HepG2 (cell line): ENCODE data around the gene PSRC1. TPM values are rescaled to one million over a fixed set of nuclear protein-coding genes. Genes with fewer than 3 reads are reported as not detected.

ENCODE experiments used
- E2F5 ChIP-seq: sonication (generic); formaldehyde crosslinking; conservative IDR thresholded peaks from 2 replicates; pipeline ENCODE4 v1.4.0; 2020; ENCODE audit warnings: missing genetic modification reagents
- FOXO4 ChIP-seq: sonication (generic); formaldehyde crosslinking; conservative IDR thresholded peaks from 2 replicates; pipeline ENCODE4 v1.8.1; 2023; ENCODE audit warnings: missing genetic modification reagents
- GABPB1 ChIP-seq: IDR thresholded peaks from 2 replicates; pipeline ENCODE4 v1.6.1; 2016; ENCODE audit warnings: mild to moderate bottlenecking, missing genetic modification reagents, moderate library complexity, missing compliant biosample characterization
- IKZF4 ChIP-seq: sonication (generic); formaldehyde crosslinking; IDR thresholded peaks from 2 replicates; pipeline ENCODE4 v1.5.1; 2020; ENCODE audit warnings: borderline replicate concordance, mild to moderate bottlenecking, low read depth, missing genetic modification reagents; ENCODE audit errors: not compliant biosample characterization
- MAFG ChIP-seq: sonication (generic); formaldehyde crosslinking; IDR thresholded peaks from 2 replicates; pipeline ENCODE4 v1.5.1; 2020; ENCODE audit warnings: mild to moderate bottlenecking, missing genetic modification reagents
- MBNL3 ChIP-seq: fragments of 250-450 bp; sonication (Bioruptor Pico); conservative IDR thresholded peaks from 2 replicates; pipeline ENCODE4 v1.8.0; 2022; ENCODE audit warnings: mild to moderate bottlenecking, inconsistent platforms
- MXD1 ChIP-seq: sonication (generic); formaldehyde crosslinking; IDR thresholded peaks from 2 replicates; pipeline ENCODE4 v1.4.0; 2020; ENCODE audit warnings: mild to moderate bottlenecking, missing genetic modification reagents
- NFKB2 ChIP-seq: sonication (generic); formaldehyde crosslinking; IDR thresholded peaks from 2 replicates; pipeline ENCODE4 v1.4.0; 2020; ENCODE audit warnings: missing genetic modification reagents, borderline replicate concordance
- SP4 ChIP-seq: sonication (generic); formaldehyde crosslinking; IDR thresholded peaks from 2 replicates; pipeline ENCODE4 v1.8.1; 2023; ENCODE audit warnings: mild to moderate bottlenecking, missing genetic modification reagents
- ZKSCAN5 ChIP-seq: sonication (generic); formaldehyde crosslinking; IDR thresholded peaks from 2 replicates; pipeline ENCODE4 v1.5.1; 2020; ENCODE audit warnings: mild to moderate bottlenecking, missing genetic modification reagents
- ZNF326 ChIP-seq: sonication (generic); formaldehyde crosslinking; IDR thresholded peaks from 2 replicates; pipeline ENCODE4 v1.4.0; 2020; ENCODE audit warnings: missing genetic modification reagents, borderline replicate concordance
- ZNF354B ChIP-seq: sonication (generic); formaldehyde crosslinking; IDR thresholded peaks from 2 replicates; pipeline ENCODE4 v1.8.0; 2022; ENCODE audit warnings: mild to moderate bottlenecking, missing genetic modification reagents
- ZNF382 ChIP-seq: sonication (generic); formaldehyde crosslinking; IDR thresholded peaks from 2 replicates; pipeline ENCODE4 v1.5.0; 2020; ENCODE audit warnings: missing genetic modification reagents, mild to moderate bottlenecking, borderline replicate concordance
- ZNF513 ChIP-seq: sonication (generic); formaldehyde crosslinking; conservative IDR thresholded peaks from 2 replicates; pipeline ENCODE4 v1.5.0; 2020; ENCODE audit warnings: missing genetic modification reagents
- ZNF543 ChIP-seq: sonication (generic); formaldehyde crosslinking; IDR thresholded peaks from 2 replicates; pipeline ENCODE4 v1.4.0; 2020; ENCODE audit warnings: mild to moderate bottlenecking, missing genetic modification reagents
- ZNF609 ChIP-seq: sonication (generic); formaldehyde crosslinking; IDR thresholded peaks from 2 replicates; pipeline ENCODE4 v1.4.0; 2020; ENCODE audit warnings: mild to moderate bottlenecking, missing genetic modification reagents, borderline replicate concordance
- ZNF615 ChIP-seq: sonication (generic); formaldehyde crosslinking; IDR thresholded peaks from 2 replicates; pipeline ENCODE4 v1.5.0; 2020; ENCODE audit warnings: mild to moderate bottlenecking, missing genetic modification reagents, borderline replicate concordance
- ZNF740 ChIP-seq: sonication (generic); formaldehyde crosslinking; IDR thresholded peaks from 2 replicates; pipeline ENCODE4 v1.4.0; 2020; ENCODE audit warnings: missing genetic modification reagents
- polyA plus RNA-seq, 8 experiments: library from polyadenylated mRNA; depleted of rRNA in 3 of 8; stranded (reverse) in 7 of 8; unstranded in 1 of 8; fragments of >200 nt; fragmentation: Illumina TruSeq in 4 of 8; extraction: Trizol in 4 of 8; gene quantifications; 2 replicates each; pipeline versions ENCODE4 v1.2.1 to v1.2.3, GENCODE V29; 2011 to 2016; ENCODE audit warnings: low read depth in 4 of 8, missing spikeins in 1 of 8, mixed read lengths in 1 of 8; ENCODE audit not compliant: insufficient read depth in 1 of 8
- total RNA-seq, 5 experiments: library from RNA; depleted of rRNA; stranded (reverse); fragments of >200 nt; fragmentation: Illumina TruSeq; extraction: Trizol; gene quantifications; 2 replicates each; pipeline ENCODE4 v1.2.3, GENCODE V29; 2016; ENCODE audit warnings: low read depth in 1 of 5

PSRC1 gene
- total and polyA plus RNA-seq, 2 of the 13 experiments (the other 11 are each of a cell fraction or from before 2014, with no cell fraction given): 28.6 to 30.3 TPM

- TF ChIP-seq ZNF609 (CRISPR knock-in tag) (no peak), ZKSCAN5 (no peak), ZNF740 (peak; percentile 85; the same call in 1 of the 2 replicates), IKZF4 (CRISPR knock-in tag) (peak; percentile 32), MAFG (CRISPR knock-in tag) (no peak), MXD1 (CRISPR knock-in tag) (no peak), ZNF354B (CRISPR knock-in tag) (no peak), FOXO4 (CRISPR knock-in tag) (no peak), E2F5 (CRISPR knock-in tag) (no peak), GABPB1 (CRISPR knock-in tag) (peak; percentile 41; the same call in 1 of the 2 replicates), ZNF382 (no peak), MBNL3 (CRISPR knock-in tag) (no peak), SP4 (CRISPR knock-in tag) (no peak), ZNF615 (CRISPR knock-in tag) (peak; percentile 58; the same call in 1 of the 2 replicates), ZNF513 (no peak), ZNF326 (CRISPR knock-in tag) (no peak), NFKB2 (CRISPR knock-in tag) (peak; percentile 73; the same call in 1 of the 2 replicates), ZNF543 (0 out of 2 replicates have a peak, but pooled peaks have one; percentile 34)
These were observed 8.1 kb downstream of the PSRC1 start (continued) for GRCh38 chr1:109274533-109275476.
